GM21717 (cell line): Measurements from ENCODE around the gene PTPRG.
"Not testable (repeated sequence)": the region's sequence is repeated elsewhere in the genome, so short reads cannot be mapped to it uniquely, and the experiment has no call there.

Experiments
- ATAC-seq: cut with Tn5 transposase; IDR thresholded peaks from one replicate; pipeline ENCODE4 v1.9.1; 2021; ENCODE audit warnings: mild to moderate bottlenecking, moderate library complexity; ENCODE audit not compliant: unreplicated experiment

PTPRG gene

GRCh38 chr3:62025913-62026312 lies 464.5 kb downstream of the PTPRG start:
- ATAC-seq: no peak

- no peak for ATAC-seq
These were observed 465.9 kb downstream of the PTPRG start for GRCh38 chr3:62027241-62027640.

- no peak for ATAC-seq
These were observed 466.4 kb downstream of the PTPRG start for GRCh38 chr3:62027796-62028195.

- ATAC-seq: no peak
These were observed 466.9 kb downstream of the PTPRG start for GRCh38 chr3:62028236-62028635.

GRCh38 chr3:62032738-62033137 lies 471.4 kb downstream of the PTPRG start:
- ATAC-seq: no peak

GRCh38 chr3:62035402-62036057 lies 474.2 kb downstream of the PTPRG start:
- ATAC-seq: no peak

- ATAC-seq: no peak
These were observed 475.4 kb downstream of the PTPRG start for GRCh38 chr3:62036726-62037125.

GRCh38 chr3:62038798-62039197 lies 477.4 kb downstream of the PTPRG start:
- not testable (repeated sequence) for ATAC-seq

- no peak for ATAC-seq
These were observed 478.2 kb downstream of the PTPRG start for GRCh38 chr3:62039586-62039985.

GRCh38 chr3:62041681-62042080 lies 480.3 kb downstream of the PTPRG start:
- no peak for ATAC-seq

- no peak for ATAC-seq
These were observed 483.6 kb downstream of the PTPRG start for GRCh38 chr3:62044874-62045411.

- ATAC-seq: no peak
These were observed 485.0 kb downstream of the PTPRG start for GRCh38 chr3:62046326-62046725.

GRCh38 chr3:62048577-62048976 lies 487.2 kb downstream of the PTPRG start:
- no peak for ATAC-seq

- no peak for ATAC-seq
These were observed 487.7 kb downstream of the PTPRG start for GRCh38 chr3:62049033-62049432.

- ATAC-seq: no peak
These were observed 490.1 kb downstream of the PTPRG start for GRCh38 chr3:62051506-62051905.

- ATAC-seq: no peak
These were observed 491.0 kb downstream of the PTPRG start for GRCh38 chr3:62052331-62052730.

GRCh38 chr3:62056658-62057057 lies 495.3 kb downstream of the PTPRG start:
- ATAC-seq: no peak

- ATAC-seq: no peak
These were observed 496.1 kb downstream of the PTPRG start for GRCh38 chr3:62057339-62058047.

- ATAC-seq: no peak
These were observed 504.8 kb downstream of the PTPRG start for GRCh38 chr3:62065985-62066693.

- ATAC-seq: no peak
These were observed 507.0 kb downstream of the PTPRG start for GRCh38 chr3:62068337-62068736.

- ATAC-seq: no peak
These were observed 509.5 kb downstream of the PTPRG start for GRCh38 chr3:62070891-62071290.

GRCh38 chr3:62073038-62073437 lies 511.7 kb downstream of the PTPRG start:
- no peak for ATAC-seq
